Esophagus squamous epithelium (tissue), 5 donors: ENCODE results near the gene ETFB. TPM values are rescaled to one million over a fixed set of nuclear protein-coding genes. Genes with fewer than 3 reads are reported as not detected.

Source experiments
- DNase-seq: peaks from one replicate; lab custom pipeline; 2025; lab: John Stamatoyannopoulos, UW
- H3K27ac ChIP-seq, 4 donors: fragments of 200-600 bp; sonication (generic); one replicate each; pipeline ENCODE4 v1.5.1; 2016 to 2019; ENCODE audit warnings: mild to moderate bottlenecking in 1 of 4
- H3K27me3 ChIP-seq, 4 donors: fragments of 200-600 bp; sonication (generic); 1 replicate in 3 of 4; 2 replicates in 1 of 4; pipeline versions ENCODE4 v1.5.1 to v1.6.0; 2017 to 2021; ENCODE audit warnings: antibody characterized with exemption in 1 of 4
- H3K36me3 ChIP-seq, 3 donors: fragments of 200-600 bp; sonication (generic); one replicate each; pipeline ENCODE4 v1.5.1; 2016 to 2019
- H3K4me1 ChIP-seq, 3 donors: fragments of 200-600 bp; sonication (generic); one replicate each; pipeline ENCODE4 v1.5.1; 2017 to 2019
- H3K4me3 ChIP-seq, 4 donors: fragments of 200-600 bp; sonication (generic); 1 replicate in 3 of 4; 2 replicates in 1 of 4; pipeline ENCODE4 v1.5.1; 2016 to 2019; ENCODE audit warnings: mild to moderate bottlenecking in 2 of 4, moderate library complexity in 1 of 4
- H3K9me3 ChIP-seq, 3 donors: fragments of 200-600 bp; sonication (generic); one replicate each; pipeline ENCODE4 v1.5.1; 2016 to 2019
- CTCF ChIP-seq, 6 experiments: fragments of 450-650 bp in 4 of 6; fragments of 200-600 bp in 2 of 6; sonication (generic) in 2 of 6; IDR thresholded peaks; one replicate each; pipeline ENCODE4 v1.5.1; 2016 to 2019; ENCODE audit warnings: antibody characterized with exemption in 6 of 6, mild to moderate bottlenecking in 4 of 6, moderate library complexity in 4 of 6
- POLR2A ChIP-seq, 4 donors: fragments of 450-650 bp; IDR thresholded peaks; one replicate each; pipeline ENCODE4 v1.6.1; 2017; ENCODE audit warnings: antibody characterized with exemption in 4 of 4, mild to moderate bottlenecking in 4 of 4, moderate library complexity in 3 of 4
- WGBS, 2 donors: methylation state at CpG; one replicate each; pipeline ENCODE4 v1.1.5; 2018; 5-methylcytosine and 5-hydroxymethylcytosine counted together
- intact Hi-C: fragments of 100-400 bp; cut with DNase I; formaldehyde crosslinking; loops from one replicate; pipeline ENCODE4 v1.15.0; 2022
- total RNA-seq, 4 donors: library from RNA; depleted of rRNA; stranded (reverse); fragments of >200 nt; gene quantifications; one replicate each; pipeline ENCODE4 v1.1.0, GENCODE V29; 2016
- donor health status: DM: yes; HTN: yes; CAD: no.

The ETFB gene
- total RNA-seq, 4 donors from 2014 or later: 104 to 215 (median 157) TPM

GRCh38 chr19:51372649-51373504 is 6.7 kb upstream of the ETFB start, which contains the start of gene NKG7:
Gene NKG7, minus strand, starts transcription at chr19:51372654. Its CDS starts 119 bp downstream, at chr19:51372535.
- WGBS, 2 donors: 27 to 42% methylated on average over 5 to 6 of the region's 9 CpGs
- Histone ChIP-seq H3K4me1 (peaks cover 4 to 9% (median 7%) of the 10 kb centered on the region in 3 donors), H3K36me3 (no peaks in the 10 kb centered on the region), H3K27me3 (no peaks in the 10 kb centered on the region), H3K27ac (peak within 1 kb of the TSS in 2 of 4 donors; percentile 28 to 44), H3K4me3 (peak within 1 kb of the TSS in 1 of 4 donors; percentile 19), H3K9me3 (no peaks in the 10 kb centered on the region)
- intact Hi-C loops: no loop called here
- no peak for TF ChIP-seq POLR2A (IDR thresholded peaks at IDR 0.05)
- TF ChIP-seq CTCF (IDR thresholded peaks at IDR 0.05): no peak
- no peak for DNase-seq

- 78 to 80% methylated on average over 1 to 8 of the region's 18 CpGs for WGBS, 2 donors
- peak overlapping the region in 1 of 4 donors; percentile 19 for H3K4me3 ChIP-seq
Observed at GRCh38 chr19:51372021-51372648, 5.9 kb upstream of the ETFB start.

GRCh38 chr19:51371186-51371690 is 5.0 kb upstream of the ETFB start:
- Histone ChIP-seq H3K36me3 (no peaks in the 10 kb centered on the region), H3K4me1 (peaks cover 4 to 21% (median 7%) of the 10 kb centered on the region in 3 donors), H3K27ac (peak overlapping the region in 1 of 4 donors; percentile 44), H3K9me3 (no peaks in the 10 kb centered on the region), H3K27me3 (no peaks in the 10 kb centered on the region), H3K4me3 (peak overlapping the region in 1 of 4 donors; percentile 19)
- 72 to 81% methylated on average over 6 to 7 of the region's 8 CpGs for WGBS, 2 donors
- TF ChIP-seq POLR2A (IDR thresholded peaks at IDR 0.05): no peak
- no peak for TF ChIP-seq CTCF (IDR thresholded peaks at IDR 0.05)
- intact Hi-C loops: no loop called here
- no peak for DNase-seq

More at GRCh38 chr19:51372021-51372648, 5.9 kb upstream of the ETFB start:
- no peaks in the 10 kb centered on the region for H3K9me3 ChIP-seq
- no peaks in the 10 kb centered on the region for H3K27me3 ChIP-seq
- peaks cover 4 to 13% (median 7%) of the 10 kb centered on the region in 3 donors for H3K4me1 ChIP-seq
- intact Hi-C loops: no loop called here
- TF ChIP-seq CTCF (IDR thresholded peaks at IDR 0.05): no peak
- TF ChIP-seq POLR2A (IDR thresholded peaks at IDR 0.05): no peak
- DNase-seq: no peak
- H3K36me3 ChIP-seq: no peaks in the 10 kb centered on the region
- H3K27ac ChIP-seq: peak overlapping the region in 2 of 4 donors; percentile 28 to 44

- Histone ChIP-seq H3K27ac (no peak overlapping the region), H3K36me3 (no peaks in the 10 kb centered on the region), H3K27me3 (no peaks in the 10 kb centered on the region), H3K9me3 (no peaks in the 10 kb centered on the region), H3K4me1 (peaks cover 7 to 26% (median 12%) of the 10 kb centered on the region in 3 donors), H3K4me3 (no peak overlapping the region)
- 50 to 60% methylated on average over 4 of the region's 4 CpGs for WGBS, 2 donors
- TF ChIP-seq CTCF (IDR thresholded peaks at IDR 0.05): no peak
- TF ChIP-seq POLR2A (IDR thresholded peaks at IDR 0.05): no peak
- DNase-seq: no peak
- intact Hi-C loops: no loop called here
Observed at GRCh38 chr19:51370230-51370629, 4.0 kb upstream of the ETFB start.
